HepG2 (cell line): ENCODE measurements around the gene CPN1. TPM values are rescaled to one million over a fixed set of nuclear protein-coding genes. Genes with fewer than 3 reads are reported as not detected.

Experiments
- ATF7 ChIP-seq, 2 experiments: fragments of 450-650 bp in 1 of 2; sonication (generic) in 1 of 2; formaldehyde crosslinking in 1 of 2; IDR thresholded peaks; 2 replicates each; pipeline versions ENCODE4 v1.4.0 to v1.6.1; 2016 to 2020; ENCODE audit warnings: antibody characterized with exemption in 1 of 2, mild to moderate bottlenecking in 1 of 2, missing genetic modification reagents in 1 of 2
- BRCA1 ChIP-seq: sonication (generic); formaldehyde crosslinking; IDR thresholded peaks from 2 replicates; pipeline ENCODE4 v1.4.0; 2020; ENCODE audit warnings: missing genetic modification reagents
- HOXA7 ChIP-seq: sonication (generic); formaldehyde crosslinking; IDR thresholded peaks from 2 replicates; pipeline ENCODE4 v1.8.1; 2022; ENCODE audit warnings: mild to moderate bottlenecking, missing genetic modification reagents, moderate library complexity
- KDM5A ChIP-seq: fragments of 200-600 bp; sonication (generic); IDR thresholded peaks from 2 replicates; pipeline ENCODE4 v1.7.0; 2018; ENCODE audit warnings: antibody characterized with exemption, mild to moderate bottlenecking, low read length, borderline replicate concordance
- MEIS2 ChIP-seq: sonication (generic); formaldehyde crosslinking; IDR thresholded peaks from 2 replicates; pipeline ENCODE4 v1.9.0; 2021; ENCODE audit warnings: mild to moderate bottlenecking, missing genetic modification reagents
- RAD21 ChIP-seq: fragments of 450-650 bp; formaldehyde crosslinking; IDR thresholded peaks from 2 replicates; pipeline ENCODE4 v1.5.0; 2020; ENCODE audit warnings: mild to moderate bottlenecking
- SOX13 ChIP-seq, 3 experiments: fragments of 450-650 bp in 1 of 3; sonication (generic) in 1 of 3; formaldehyde crosslinking in 1 of 3; IDR thresholded peaks in 2 of 3; conservative IDR thresholded peaks in 1 of 3; 2 replicates each; pipeline versions ENCODE4 v1.5.0 to v1.6.1; 2016 to 2020; ENCODE audit warnings: antibody characterized with exemption in 1 of 3, mild to moderate bottlenecking in 1 of 3, missing compliant biosample characterization in 1 of 3, missing genetic modification reagents in 1 of 3, moderate library complexity in 1 of 3
- ZMYM2 ChIP-seq: sonication (generic); formaldehyde crosslinking; IDR thresholded peaks from 2 replicates; pipeline ENCODE4 v1.8.0; 2022; ENCODE audit warnings: mild to moderate bottlenecking, missing genetic modification reagents
- ZNF274 ChIP-seq: sonication (generic); formaldehyde crosslinking; IDR thresholded peaks from 2 replicates; pipeline ENCODE4 v1.5.1; 2020; ENCODE audit warnings: mild to moderate bottlenecking, missing genetic modification reagents
- ZNF326 ChIP-seq: sonication (generic); formaldehyde crosslinking; IDR thresholded peaks from 2 replicates; pipeline ENCODE4 v1.4.0; 2020; ENCODE audit warnings: missing genetic modification reagents, borderline replicate concordance
- ZNF343 ChIP-seq: sonication (generic); formaldehyde crosslinking; IDR thresholded peaks from 2 replicates; pipeline ENCODE4 v1.4.0; 2020; ENCODE audit warnings: mild to moderate bottlenecking, missing genetic modification reagents
- ZNF354B ChIP-seq: sonication (generic); formaldehyde crosslinking; IDR thresholded peaks from 2 replicates; pipeline ENCODE4 v1.8.0; 2022; ENCODE audit warnings: mild to moderate bottlenecking, missing genetic modification reagents
- ZNF367 ChIP-seq: sonication (generic); formaldehyde crosslinking; IDR thresholded peaks from 2 replicates; pipeline ENCODE4 v1.4.0; 2020; ENCODE audit warnings: missing genetic modification reagents, borderline replicate concordance
- ZNF619 ChIP-seq: sonication (generic); formaldehyde crosslinking; IDR thresholded peaks from 2 replicates; pipeline ENCODE4 v1.4.0; 2020; ENCODE audit warnings: mild to moderate bottlenecking, missing genetic modification reagents
- ZNF768 ChIP-seq: sonication (generic); formaldehyde crosslinking; IDR thresholded peaks from 2 replicates; pipeline ENCODE4 v1.4.0; 2020; ENCODE audit warnings: missing genetic modification reagents
- polyA plus RNA-seq, 8 experiments: library from polyadenylated mRNA; depleted of rRNA in 3 of 8; stranded (reverse) in 7 of 8; unstranded in 1 of 8; fragments of >200 nt; fragmentation: Illumina TruSeq in 4 of 8; extraction: Trizol in 4 of 8; gene quantifications; 2 replicates each; pipeline versions ENCODE4 v1.2.1 to v1.2.3, GENCODE V29; 2011 to 2016; ENCODE audit warnings: low read depth in 4 of 8, missing spikeins in 1 of 8, mixed read lengths in 1 of 8; ENCODE audit not compliant: insufficient read depth in 1 of 8
- total RNA-seq, 5 experiments: library from RNA; depleted of rRNA; stranded (reverse); fragments of >200 nt; fragmentation: Illumina TruSeq; extraction: Trizol; gene quantifications; 2 replicates each; pipeline ENCODE4 v1.2.3, GENCODE V29; 2016; ENCODE audit warnings: low read depth in 1 of 5
- TF ChIP-seq, protein P1 (sequence below): IDR thresholded peaks from 2 replicates; pipeline ENCODE4 v1.6.1; 2016; ENCODE audit warnings: low read depth, borderline replicate concordance
- TF ChIP-seq, protein P2 (sequence below): sonication (generic); formaldehyde crosslinking; IDR thresholded peaks from 2 replicates; pipeline ENCODE4 v1.5.0; 2020; ENCODE audit warnings: mild to moderate bottlenecking, missing genetic modification reagents, moderate library complexity
- TF ChIP-seq, protein P3 (sequence below): sonication (generic); formaldehyde crosslinking; IDR thresholded peaks from 2 replicates; pipeline ENCODE4 v1.4.0; 2020; ENCODE audit warnings: missing genetic modification reagents
- TF ChIP-seq, protein P4 (sequence below): sonication (generic); formaldehyde crosslinking; IDR thresholded peaks from 2 replicates; pipeline ENCODE4 v1.4.0; 2020; ENCODE audit warnings: mild to moderate bottlenecking, low read depth, missing genetic modification reagents
- TF ChIP-seq, protein P5 (sequence below), 2 experiments: sonication (generic) in 1 of 2; formaldehyde crosslinking in 1 of 2; IDR thresholded peaks; 2 replicates each; pipeline versions ENCODE4 v1.4.0 to v1.6.1; 2018 to 2020; ENCODE audit warnings: missing genetic modification reagents in 2 of 2, borderline replicate concordance in 1 of 2, low read depth in 1 of 2, mild to moderate bottlenecking in 1 of 2, missing biosample characterization in 1 of 2

CPN1 gene
- total and polyA plus RNA-seq, 2 of the 13 experiments (the other 11 are each of a cell fraction or from before 2014, with no cell fraction given), result 17.3 to 35.1 TPM

GRCh38 chr10:100101192-100102076 lies 19.8 kb upstream of the CPN1 start (continued):
- TF ChIP-seq, protein P1, sequence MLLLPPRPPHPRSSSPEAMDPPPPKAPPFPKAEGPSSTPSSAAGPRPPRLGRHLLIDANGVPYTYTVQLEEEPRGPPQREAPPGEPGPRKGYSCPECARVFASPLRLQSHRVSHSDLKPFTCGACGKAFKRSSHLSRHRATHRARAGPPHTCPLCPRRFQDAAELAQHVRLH (CRISPR knock-in tag), result peak; percentile 83; the same call in 1 of the 2 replicates
- TF ChIP-seq ZNF274, result no peak
- TF ChIP-seq RAD21 (CRISPR knock-in tag), result no peak
- no peak for TF ChIP-seq ZNF354B (CRISPR knock-in tag)
- no peak for TF ChIP-seq HOXA7 (CRISPR knock-in tag)
- peak; percentile 85 for TF ChIP-seq ATF7 (IDR thresholded peaks at IDR 0.05)
- TF ChIP-seq ATF7 (CRISPR knock-in tag; IDR thresholded peaks at IDR 0.05), result peak; percentile 90
- TF ChIP-seq, protein P2, sequence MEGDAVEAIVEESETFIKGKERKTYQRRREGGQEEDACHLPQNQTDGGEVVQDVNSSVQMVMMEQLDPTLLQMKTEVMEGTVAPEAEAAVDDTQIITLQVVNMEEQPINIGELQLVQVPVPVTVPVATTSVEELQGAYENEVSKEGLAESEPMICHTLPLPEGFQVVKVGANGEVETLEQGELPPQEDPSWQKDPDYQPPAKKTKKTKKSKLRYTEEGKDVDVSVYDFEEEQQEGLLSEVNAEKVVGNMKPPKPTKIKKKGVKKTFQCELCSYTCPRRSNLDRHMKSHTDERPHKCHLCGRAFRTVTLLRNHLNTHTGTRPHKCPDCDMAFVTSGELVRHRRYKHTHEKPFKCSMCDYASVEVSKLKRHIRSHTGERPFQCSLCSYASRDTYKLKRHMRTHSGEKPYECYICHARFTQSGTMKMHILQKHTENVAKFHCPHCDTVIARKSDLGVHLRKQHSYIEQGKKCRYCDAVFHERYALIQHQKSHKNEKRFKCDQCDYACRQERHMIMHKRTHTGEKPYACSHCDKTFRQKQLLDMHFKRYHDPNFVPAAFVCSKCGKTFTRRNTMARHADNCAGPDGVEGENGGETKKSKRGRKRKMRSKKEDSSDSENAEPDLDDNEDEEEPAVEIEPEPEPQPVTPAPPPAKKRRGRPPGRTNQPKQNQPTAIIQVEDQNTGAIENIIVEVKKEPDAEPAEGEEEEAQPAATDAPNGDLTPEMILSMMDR (CRISPR knock-in tag), result peak; percentile 29
- TF ChIP-seq, protein P3, sequence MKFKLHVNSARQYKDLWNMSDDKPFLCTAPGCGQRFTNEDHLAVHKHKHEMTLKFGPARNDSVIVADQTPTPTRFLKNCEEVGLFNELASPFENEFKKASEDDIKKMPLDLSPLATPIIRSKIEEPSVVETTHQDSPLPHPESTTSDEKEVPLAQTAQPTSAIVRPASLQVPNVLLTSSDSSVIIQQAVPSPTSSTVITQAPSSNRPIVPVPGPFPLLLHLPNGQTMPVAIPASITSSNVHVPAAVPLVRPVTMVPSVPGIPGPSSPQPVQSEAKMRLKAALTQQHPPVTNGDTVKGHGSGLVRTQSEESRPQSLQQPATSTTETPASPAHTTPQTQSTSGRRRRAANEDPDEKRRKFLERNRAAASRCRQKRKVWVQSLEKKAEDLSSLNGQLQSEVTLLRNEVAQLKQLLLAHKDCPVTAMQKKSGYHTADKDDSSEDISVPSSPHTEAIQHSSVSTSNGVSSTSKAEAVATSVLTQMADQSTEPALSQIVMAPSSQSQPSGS (CRISPR knock-in tag), result peak; percentile 95
- TF ChIP-seq ZNF768, result no peak
- TF ChIP-seq, protein P4, sequence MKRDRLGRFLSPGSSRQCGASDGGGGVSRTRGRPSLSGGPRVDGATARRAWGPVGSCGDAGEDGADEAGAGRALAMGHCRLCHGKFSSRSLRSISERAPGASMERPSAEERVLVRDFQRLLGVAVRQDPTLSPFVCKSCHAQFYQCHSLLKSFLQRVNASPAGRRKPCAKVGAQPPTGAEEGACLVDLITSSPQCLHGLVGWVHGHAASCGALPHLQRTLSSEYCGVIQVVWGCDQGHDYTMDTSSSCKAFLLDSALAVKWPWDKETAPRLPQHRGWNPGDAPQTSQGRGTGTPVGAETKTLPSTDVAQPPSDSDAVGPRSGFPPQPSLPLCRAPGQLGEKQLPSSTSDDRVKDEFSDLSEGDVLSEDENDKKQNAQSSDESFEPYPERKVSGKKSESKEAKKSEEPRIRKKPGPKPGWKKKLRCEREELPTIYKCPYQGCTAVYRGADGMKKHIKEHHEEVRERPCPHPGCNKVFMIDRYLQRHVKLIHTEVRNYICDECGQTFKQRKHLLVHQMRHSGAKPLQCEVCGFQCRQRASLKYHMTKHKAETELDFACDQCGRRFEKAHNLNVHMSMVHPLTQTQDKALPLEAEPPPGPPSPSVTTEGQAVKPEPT (CRISPR knock-in tag), result 0 out of 2 replicates have a peak, but pooled peaks have one; percentile 68
- TF ChIP-seq, protein P5, sequence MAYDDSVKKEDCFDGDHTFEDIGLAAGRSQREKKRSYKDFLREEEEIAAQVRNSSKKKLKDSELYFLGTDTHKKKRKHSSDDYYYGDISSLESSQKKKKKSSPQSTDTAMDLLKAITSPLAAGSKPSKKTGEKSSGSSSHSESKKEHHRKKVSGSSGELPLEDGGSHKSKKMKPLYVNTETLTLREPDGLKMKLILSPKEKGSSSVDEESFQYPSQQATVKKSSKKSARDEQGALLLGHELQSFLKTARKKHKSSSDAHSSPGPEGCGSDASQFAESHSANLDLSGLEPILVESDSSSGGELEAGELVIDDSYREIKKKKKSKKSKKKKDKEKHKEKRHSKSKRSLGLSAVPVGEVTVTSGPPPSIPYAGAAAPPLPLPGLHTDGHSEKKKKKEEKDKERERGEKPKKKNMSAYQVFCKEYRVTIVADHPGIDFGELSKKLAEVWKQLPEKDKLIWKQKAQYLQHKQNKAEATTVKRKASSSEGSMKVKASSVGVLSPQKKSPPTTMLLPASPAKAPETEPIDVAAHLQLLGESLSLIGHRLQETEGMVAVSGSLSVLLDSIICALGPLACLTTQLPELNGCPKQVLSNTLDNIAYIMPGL (CRISPR knock-in tag; IDR thresholded peaks at IDR 0.05; ENCODE audit: borderline replicate concordance in 1 of 2, low read depth in 1 of 2), result peak; percentile 32 to 56; a peak in 2 of 4 replicates
- TF ChIP-seq BRCA1 (CRISPR knock-in tag), result peak; percentile 85
- no peak for TF ChIP-seq ZNF326 (CRISPR knock-in tag)
- peak; percentile 90 for TF ChIP-seq SOX13 (IDR thresholded peaks at IDR 0.05)
- TF ChIP-seq SOX13 (CRISPR knock-in tag; conservative IDR thresholded peaks at IDR 0.05 in 1 of 2, IDR thresholded peaks at IDR 0.05 in 1 of 2), result peak in 1 of 2 experiments; percentile 94; a peak in 2 of 4 replicates
- TF ChIP-seq MEIS2, result peak; percentile 80
- no peak for TF ChIP-seq ZNF619 (CRISPR knock-in tag)
- TF ChIP-seq ZNF367 (CRISPR knock-in tag), result no peak
- TF ChIP-seq ZNF343 (CRISPR knock-in tag), result peak; percentile 73; the same call in 1 of the 2 replicates
- TF ChIP-seq ZMYM2 (CRISPR knock-in tag), result 0 out of 2 replicates have a peak, but pooled peaks have one; percentile 46
- TF ChIP-seq KDM5A, result no peak; the same call in none of the 2 replicates
